ENCODE results near the gene BAAT. TPM values are rescaled to one million over a fixed set of nuclear protein-coding genes. Genes with fewer than 3 reads are reported as not detected.

BAAT gene
- total RNA-seq, 1 donor from 2014 or later: 8.9 TPM

DNA sequence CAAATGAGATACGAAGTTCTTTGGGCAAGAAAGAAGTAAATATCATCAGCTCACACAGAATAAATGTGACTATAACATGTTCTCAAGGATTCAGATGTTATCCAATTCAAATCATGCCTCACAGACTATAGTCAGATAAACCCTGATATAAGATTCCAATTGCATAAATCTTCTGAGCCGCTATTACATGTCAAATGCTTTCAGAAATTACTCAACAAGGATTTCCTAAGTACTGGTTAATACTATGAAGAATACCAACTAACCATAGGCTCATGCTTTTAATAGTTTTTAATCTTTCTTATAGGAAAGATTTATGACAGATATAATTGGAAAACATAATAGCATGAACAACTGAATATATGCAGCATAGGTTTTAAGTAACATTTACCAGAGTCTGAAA is 73.6 kb downstream of the BAAT start:
- Histone ChIP-seq H3K9me3 (ENCODE audit: insufficient read depth, low read depth, low read length) (no peaks in the 10 kb centered on the region), H3K79me2 (ENCODE audit: insufficient read depth, low read length) (no peaks in the 10 kb centered on the region), H4K20me1 (ENCODE audit: insufficient read depth, low read length) (no peaks in the 10 kb centered on the region), H3K4me1 (ENCODE audit: insufficient read depth, low read length) (no peaks in the 10 kb centered on the region), H3K36me3 (ENCODE audit: insufficient read depth, low read length) (no peaks in the 10 kb centered on the region), H3K4me3 (ENCODE audit: insufficient read depth, low read depth, low read length) (no peak overlapping the region), H3K27me3 (ENCODE audit: insufficient read depth, low read length) (no peaks in the 10 kb centered on the region), H3K4me2 (ENCODE audit: low read length) (no peak overlapping the region), H2AFZ (ENCODE audit: low read depth, low read length) (no peak overlapping the region), H3K9ac (ENCODE audit: low read length) (no peak overlapping the region), H3K27ac (ENCODE audit: low read depth, low read length) (no peak overlapping the region)
- DNase-seq (ENCODE audit: low read depth) (no peak), FAIRE-seq (peak; percentile 26)
- no peak for TF ChIP-seq EZH2 (IDR thresholded peaks at IDR 0.05; ENCODE audit: insufficient read depth, low read length)
- TF ChIP-seq, protein P1, sequence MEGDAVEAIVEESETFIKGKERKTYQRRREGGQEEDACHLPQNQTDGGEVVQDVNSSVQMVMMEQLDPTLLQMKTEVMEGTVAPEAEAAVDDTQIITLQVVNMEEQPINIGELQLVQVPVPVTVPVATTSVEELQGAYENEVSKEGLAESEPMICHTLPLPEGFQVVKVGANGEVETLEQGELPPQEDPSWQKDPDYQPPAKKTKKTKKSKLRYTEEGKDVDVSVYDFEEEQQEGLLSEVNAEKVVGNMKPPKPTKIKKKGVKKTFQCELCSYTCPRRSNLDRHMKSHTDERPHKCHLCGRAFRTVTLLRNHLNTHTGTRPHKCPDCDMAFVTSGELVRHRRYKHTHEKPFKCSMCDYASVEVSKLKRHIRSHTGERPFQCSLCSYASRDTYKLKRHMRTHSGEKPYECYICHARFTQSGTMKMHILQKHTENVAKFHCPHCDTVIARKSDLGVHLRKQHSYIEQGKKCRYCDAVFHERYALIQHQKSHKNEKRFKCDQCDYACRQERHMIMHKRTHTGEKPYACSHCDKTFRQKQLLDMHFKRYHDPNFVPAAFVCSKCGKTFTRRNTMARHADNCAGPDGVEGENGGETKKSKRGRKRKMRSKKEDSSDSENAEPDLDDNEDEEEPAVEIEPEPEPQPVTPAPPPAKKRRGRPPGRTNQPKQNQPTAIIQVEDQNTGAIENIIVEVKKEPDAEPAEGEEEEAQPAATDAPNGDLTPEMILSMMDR (IDR thresholded peaks at IDR 0.05; ENCODE audit: insufficient read depth, low read depth, low read length): no peak
- Mint-ChIP-seq H3K9me3 (ENCODE audit: unreplicated experiment) (no peaks in the 10 kb centered on the region), H3K27me3 (ENCODE audit: low read depth, unreplicated experiment) (no peaks in the 10 kb centered on the region), H3K27ac (ENCODE audit: unreplicated experiment) (no peak overlapping the region), H3K4me1 (ENCODE audit: low read depth, unreplicated experiment) (peaks cover 5% of the 10 kb centered on the region), H3K36me3 (ENCODE audit: low read depth, unreplicated experiment) (no peaks in the 10 kb centered on the region), H3K4me3 (ENCODE audit: unreplicated experiment) (no peak overlapping the region)

Other genes starting within 250 kb of the BAAT start
- 10.7 and 11.9 TPM in 2 replicates for gene MRPL50, start 13.6 kb upstream of the BAAT start, total RNA-seq
- gene ZNF189, start 13.8 kb upstream of the BAAT start, total RNA-seq: 16.4 and 16.8 TPM in 2 replicates
- gene ALDOB, start 50.8 kb upstream of the BAAT start, total RNA-seq: not detected in 2 replicates
- 42.8 and 50.5 TPM in 2 replicates for gene RNF20, start 148.8 kb upstream of the BAAT start, total RNA-seq
- not detected in 2 replicates for gene PPP3R2, start 210.0 kb upstream of the BAAT start, total RNA-seq

Measured in astrocyte (in vitro differentiated cells and primary cell).